ENCODE results near the gene MMP17.

Gene MMP17

DNA sequence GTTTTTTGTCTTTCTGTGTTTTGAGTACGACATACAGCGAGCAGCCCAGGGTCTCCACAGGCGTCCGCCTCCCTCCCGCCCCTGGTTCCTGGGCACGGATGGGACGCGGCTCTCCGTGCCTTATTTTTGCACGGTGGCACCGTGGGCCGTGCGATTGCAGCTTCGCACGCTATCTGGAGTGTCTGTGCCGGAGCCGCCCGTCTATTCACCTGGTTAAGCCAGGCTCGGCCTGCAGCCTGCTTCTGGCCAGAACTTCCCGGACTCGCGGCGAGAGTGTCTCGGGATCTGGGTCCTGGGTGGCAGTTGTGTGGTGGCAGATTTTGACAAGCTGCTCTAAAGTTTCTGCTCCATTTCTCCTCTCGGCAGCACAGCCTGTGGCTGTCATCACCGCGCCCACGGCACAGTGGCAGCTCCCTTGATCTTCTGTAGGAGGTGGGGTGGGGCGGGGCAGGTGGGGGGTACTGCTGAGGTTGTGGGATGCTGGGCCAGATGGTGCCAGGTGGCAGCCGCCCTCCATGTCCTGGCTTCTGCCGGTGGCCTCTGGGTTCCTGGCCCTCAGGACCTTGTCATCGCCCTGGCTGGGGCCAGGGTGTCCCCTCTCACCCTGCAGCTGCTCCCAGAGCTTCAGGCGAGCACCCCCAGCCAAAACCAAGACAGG is 2.9 kb downstream of the MMP17 start:
- DNase-seq: no peak

DNA sequence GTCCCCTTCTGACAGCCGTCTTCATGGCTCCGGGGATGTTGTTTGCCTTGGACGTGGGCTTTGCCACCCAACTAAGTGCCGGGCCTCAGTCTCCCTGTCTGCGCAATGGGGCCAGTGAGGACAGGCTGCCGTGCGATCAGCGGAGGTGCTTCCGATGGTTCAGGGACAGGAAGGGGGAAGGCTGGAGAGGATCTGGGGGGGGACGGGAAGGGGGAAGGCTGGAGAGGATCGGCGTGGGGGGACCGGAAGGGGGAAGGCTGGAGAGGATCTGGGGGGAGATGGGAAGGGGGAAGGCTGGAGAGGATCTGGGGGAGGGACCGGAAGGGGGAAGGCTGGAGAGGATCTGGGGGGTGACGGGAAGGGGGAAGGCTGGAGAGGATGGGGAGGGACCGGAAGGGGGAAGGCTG is 3.4 kb downstream of the MMP17 start:
- peak; percentile 49 for DNase-seq

DNA sequence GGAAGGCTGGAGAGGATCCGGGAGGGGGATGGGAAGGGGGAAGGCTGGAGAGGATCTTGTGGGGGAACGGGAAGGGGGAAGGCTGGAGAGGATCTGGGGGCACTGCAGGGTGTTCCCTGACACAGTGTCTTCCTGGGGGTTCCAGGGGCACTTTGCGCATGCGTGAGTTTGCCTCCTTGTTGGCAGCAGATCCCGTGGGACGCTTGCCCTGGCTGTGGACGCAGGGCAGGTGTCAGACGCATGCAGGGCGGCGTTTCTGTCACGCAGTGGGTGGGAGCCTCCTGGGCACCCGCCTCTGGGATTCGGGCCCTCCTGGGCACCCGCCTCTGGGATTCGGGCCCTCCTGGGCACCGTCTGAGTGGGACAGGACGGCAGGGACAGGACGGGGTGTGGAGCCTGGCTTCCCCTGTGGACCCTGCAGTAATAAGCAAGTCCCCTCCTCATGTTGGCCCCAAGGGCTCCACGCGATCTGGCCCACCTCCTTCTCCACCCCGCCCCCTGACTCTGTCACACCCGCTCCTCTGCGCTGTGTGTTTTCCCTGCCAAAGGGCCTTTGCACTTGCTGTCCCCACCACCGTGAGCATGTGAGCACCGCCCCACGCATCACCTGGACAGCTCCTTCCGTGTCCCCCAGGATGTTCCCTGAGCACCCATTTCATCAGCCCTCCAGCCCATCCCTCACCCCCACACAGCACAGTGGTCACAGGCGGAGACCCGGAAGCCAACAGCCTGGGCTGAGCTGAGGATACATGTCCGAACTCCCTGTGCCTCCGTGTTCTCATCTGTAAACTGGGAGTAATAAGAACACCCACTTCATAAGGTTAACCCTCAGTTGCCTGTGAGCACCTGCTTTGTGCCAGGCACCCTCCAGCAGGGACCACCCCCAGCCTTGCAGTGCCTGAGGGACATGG is 4.4 kb downstream of the MMP17 start:
- peak; percentile 45 for DNase-seq

DNA sequence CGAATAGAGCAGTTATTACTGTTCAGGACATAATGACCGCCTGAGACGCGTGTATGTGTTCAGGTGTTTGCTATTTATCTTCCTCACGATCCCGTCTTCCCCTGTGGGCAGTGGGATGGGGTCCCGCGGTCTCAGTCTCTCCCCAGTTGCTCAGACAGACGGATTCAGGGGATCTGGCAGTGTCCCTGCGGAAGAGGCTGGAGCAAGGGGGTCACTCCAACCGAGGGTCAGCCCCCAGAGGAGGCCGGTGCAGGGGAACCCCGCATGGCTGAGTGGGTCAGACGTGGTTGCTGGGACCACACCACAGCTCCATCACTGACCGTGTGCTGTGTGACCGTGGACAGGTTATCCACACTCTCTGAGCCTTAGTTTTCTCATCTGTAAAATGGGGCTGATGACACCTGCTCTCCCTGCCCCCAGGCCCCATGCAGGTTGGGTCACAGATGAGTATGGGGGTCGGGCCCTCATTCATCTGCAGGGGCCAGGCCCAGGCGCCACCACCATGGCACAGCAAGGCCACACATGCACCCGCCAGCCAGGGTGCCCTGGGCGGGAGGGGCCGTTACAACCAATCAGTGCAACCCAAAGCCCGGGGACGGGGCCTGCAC is 5.2 kb downstream of the MMP17 start:
- no peak for DNase-seq

DNA sequence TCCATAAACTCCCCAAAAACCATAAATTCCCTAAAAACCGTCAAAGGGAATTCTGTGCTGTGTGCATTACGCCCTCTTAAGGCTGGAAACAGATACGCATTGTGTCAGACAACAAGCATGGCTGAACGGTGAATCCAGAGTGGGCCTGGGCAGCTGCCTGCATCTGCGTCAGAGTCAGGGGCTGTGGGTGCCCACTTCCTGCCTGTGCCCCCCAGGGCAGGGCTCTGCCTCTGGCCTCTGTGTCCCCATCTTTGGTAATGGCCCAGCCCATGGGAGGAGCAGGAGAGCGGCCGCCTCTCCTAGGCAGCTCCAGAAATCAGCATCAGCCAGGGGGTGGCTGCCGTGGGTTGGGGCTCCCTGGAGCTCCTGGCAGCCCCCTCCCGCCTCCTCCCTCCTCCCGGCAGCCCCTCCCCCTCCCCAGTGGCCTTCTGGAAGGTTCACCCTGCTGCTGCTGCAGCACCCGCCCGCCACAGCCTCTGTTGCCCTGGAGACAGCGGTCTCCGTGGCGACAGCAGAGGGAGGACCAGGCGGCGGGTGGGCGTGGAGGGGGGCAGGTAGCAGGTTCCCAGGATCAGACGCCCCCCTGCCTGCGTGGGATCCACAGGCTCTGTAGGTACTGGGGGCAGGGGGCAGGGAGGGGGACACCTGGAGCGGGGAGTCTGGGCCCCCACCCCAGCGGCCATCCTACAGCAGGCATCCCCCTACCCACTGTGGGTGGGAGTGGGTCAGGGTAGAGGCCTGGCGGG is 5.9 kb downstream of the MMP17 start:
- DNase-seq: no peak

DNA sequence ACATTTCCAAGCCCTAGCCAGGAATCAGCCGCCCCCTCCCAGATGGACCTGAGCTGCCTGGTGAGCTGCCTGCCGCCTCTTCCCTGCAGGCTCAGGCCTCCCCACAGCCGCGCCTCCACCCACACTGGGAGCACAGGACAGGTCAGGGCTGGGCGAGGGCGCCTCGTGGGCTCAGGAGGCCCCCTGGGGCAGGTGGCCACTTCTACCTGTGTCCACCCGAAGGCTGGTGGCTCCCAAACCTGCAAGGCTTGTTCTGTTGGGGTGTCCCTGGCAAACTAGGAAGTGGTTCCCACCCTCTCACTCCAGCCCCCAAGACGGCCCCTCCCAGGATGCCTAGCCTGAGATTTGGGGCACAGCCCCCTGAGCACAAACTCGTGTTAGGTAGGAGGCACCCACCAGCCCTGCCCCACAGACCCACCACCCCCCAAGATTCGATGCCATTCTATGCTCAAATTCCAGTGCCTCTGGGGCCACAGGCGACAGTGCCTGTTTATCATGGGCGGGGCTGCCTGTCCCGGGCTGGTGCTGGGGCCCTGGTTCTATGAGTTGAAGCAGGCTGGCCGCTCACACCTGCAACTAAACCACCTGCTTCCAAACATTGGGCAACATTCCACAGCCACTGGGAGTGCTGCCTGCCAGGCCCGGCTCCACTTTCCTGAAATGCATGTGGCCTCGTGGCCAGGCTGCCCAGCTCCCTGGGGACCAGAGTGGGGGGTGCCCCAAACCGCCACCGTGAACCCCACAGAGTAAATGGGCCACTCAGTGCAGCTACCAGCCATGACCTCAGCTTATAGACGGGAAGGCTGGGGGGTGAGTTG is 6.8 kb downstream of the MMP17 start:
- no peak for DNase-seq

DNA sequence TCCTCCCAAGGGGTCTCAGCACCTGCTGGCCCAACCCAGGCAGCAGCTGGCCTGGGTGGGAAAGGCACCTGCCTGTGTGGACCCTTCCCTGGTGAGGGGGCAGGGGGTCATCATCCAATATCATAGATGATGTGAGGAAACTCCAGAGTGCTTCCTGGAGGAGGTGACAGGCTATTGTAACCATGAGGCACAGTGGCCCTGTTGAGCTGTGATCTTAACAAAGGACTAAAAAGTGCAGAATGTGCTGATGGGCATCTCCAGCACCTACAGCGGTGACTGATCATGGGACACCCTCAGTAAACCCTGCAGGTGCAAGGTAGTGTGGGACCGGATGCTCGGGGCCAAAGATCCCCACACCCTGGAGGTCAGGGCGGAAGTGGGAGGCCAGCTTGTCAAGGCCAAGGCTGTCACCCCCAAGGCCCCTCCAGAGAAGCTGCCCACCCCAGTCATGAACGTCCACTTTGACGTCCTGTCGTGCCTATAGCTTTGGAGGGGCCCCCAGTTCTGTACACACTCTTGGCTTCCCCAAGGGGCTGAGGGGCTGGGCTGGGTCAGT is 7.5 kb downstream of the MMP17 start:
- no peak for DNase-seq

DNA sequence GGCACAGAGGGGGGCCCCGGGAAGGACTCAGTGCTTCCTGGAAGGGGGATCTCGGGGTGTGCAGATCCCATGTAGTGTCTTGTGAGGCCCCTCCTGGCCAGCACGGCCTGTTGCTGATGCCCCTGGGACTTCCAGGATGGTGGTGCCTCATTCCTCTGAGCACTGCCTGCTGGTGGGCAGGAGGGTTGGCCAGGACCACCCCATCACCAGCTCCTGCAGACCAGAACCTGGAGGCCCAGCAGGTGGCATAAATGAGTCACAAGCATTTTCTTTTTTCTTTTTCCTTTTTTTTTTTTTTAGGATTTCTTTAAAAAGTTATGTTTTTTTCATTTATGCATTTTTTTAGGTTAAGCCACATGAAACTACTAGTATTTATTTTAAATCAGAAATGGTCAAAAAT is 8.0 kb downstream of the MMP17 start:
- no peak for DNase-seq

DNA sequence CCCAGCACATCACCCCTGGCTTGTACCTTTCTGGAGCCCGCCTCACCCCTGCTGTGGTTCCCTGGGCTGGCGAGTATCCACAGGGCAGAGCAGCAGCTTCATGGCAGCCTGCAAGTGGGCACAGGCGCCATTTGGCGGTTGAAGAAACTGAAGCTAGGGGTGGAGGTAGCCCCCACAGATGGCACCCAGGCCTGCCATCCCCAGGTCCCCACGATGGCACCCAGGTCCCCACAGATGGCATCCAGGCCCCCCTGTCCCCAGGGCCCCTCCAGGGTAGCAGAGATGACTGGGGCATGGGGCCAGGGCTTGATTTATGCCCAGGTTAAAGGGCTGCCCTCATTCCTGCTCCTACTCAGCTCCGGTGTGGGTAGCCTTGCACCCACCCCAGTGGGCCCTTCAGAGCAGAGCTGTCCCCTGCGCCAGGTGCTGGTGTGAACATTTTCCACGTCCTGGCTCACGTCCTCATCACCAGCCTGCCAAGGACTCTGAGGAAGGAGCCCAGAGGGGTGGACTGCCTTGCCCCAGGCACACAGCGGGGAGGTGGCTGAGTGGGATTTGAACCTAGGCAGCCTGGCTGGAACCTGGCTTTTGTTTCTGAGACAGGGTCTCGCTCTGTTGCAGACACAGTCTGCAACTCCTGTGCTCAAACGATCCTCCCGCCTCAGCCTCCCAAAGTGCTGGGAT is 8.7 kb downstream of the MMP17 start:
- no peak for DNase-seq

DNA sequence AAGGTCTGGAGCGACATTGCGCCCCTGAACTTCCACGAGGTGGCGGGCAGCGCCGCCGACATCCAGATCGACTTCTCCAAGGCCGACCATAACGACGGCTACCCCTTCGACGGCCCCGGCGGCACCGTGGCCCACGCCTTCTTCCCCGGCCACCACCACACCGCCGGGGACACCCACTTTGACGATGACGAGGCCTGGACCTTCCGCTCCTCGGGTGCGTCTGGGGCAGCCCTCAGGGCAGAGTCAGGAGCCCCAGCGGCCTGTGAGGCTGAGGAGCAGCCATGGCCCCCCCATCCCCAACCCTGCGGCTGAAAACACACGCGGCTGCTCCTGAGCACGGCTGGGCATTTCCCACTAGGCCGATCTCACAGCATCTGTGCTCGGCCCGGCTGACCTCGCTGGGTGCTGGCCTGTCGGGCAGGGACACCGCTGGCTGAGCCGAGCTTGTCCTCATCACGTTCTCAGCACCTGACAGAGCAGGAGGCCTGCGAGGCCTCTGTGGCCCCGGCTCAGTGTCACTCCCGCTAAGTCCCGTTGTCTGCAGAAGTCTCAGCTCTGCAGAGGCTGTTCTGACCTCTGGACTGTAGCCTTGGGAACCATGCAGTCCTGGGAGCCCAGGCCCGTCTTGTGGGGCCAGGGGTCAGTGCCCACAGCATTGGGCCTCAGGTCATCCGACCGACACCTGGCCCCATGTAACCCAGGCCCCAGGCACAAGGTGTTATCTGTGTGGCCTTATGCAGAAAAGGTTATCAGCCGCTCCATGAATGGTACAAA is 12.6 kb downstream of the MMP17 start:
- DNase-seq: no peak

DNA sequence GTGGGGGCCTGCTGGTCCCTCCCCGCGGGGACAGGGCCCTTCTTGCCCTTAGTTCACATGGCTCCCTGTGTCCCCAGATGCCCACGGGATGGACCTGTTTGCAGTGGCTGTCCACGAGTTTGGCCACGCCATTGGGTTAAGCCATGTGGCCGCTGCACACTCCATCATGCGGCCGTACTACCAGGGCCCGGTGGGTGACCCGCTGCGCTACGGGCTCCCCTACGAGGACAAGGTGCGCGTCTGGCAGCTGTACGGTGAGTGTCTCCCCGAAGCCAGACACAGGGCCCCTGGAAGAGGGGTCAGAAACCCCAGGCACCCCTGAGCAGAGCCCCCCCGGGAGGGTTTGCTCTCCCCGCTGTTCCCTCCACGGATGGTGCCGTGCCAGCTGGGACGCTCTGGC is 13.4 kb downstream of the MMP17 start:
- no peak for DNase-seq

DNA sequence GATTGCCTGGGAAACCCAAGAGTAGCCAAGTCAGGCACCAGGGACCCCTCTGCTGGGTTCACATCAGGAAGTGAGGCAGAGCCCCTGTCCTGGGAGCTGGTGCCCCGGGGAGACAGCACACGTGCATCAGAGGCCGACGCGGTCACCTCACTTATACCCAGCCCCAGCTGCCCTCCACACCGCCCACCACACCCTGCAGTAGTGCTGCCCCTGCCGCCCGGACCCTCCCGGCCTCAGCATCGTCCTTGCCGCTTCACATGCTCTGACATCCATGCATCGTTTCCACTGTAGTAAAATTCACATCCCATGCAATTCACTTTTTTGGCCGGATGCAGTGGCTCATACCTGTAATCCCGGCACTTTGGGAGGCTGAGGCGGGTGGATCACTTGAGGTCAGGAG is 14.0 kb downstream of the MMP17 start:
- no peak for DNase-seq

DNA sequence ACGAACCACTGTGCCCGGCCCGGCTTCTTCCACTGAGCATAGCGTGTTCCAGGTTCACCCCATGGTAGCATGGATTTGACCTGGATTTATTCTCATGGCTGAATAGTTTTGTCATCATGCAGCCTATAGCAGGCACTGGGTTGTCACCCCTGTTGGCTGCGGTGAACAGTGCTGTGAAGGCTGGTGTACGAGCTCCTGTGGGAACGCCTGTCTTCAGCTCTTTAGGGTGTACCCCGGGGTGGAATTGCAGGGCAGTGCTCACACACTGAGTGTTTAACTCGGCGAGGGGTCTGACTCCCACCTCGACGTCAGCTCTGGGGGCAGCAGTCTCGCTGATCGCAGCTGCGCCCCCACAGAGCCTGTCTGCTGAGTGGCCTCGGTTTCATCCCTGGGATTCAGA is 15.3 kb downstream of the MMP17 start:
- DNase-seq: no peak

DNA sequence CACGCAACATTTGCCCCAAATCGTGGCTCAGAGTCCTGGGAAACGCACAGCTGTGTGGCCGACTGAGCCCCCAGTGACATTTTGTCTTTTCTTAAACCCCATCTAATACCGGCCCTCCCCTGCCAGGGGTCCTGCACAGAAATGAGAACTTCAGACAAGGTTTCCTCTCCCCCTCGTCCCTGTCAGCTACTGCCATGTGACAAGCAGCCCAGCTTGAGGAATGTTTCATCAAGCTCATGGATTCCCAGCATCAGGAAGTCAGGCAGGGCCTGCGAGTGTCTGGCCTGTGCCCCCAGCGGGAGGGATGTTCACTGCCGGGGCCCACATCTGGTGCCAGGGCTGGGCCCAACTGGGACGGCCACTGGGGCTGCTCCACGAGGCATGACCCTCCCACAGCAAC is 15.9 kb downstream of the MMP17 start:
- no peak for DNase-seq

DNA sequence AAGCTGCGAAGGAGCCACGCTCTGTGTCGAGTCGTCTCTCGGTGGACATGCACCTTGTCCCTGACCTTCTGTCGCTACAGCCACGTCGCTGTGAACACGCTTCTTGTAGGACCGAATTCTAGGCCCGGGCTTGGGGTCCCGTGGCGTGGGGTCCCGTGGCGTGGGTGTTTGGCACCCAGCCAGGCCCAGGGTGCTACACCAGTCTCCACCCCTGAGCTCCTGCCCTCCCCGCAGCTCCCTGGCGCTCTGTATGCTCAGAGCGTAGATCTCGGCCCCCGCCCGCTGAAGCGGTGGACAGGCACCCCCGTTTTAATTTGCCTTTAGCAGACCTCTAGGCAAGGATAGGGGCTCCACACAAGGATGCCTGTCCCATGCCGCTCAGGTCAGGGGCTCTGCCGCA is 16.5 kb downstream of the MMP17 start:
- DNase-seq: no peak

DNA sequence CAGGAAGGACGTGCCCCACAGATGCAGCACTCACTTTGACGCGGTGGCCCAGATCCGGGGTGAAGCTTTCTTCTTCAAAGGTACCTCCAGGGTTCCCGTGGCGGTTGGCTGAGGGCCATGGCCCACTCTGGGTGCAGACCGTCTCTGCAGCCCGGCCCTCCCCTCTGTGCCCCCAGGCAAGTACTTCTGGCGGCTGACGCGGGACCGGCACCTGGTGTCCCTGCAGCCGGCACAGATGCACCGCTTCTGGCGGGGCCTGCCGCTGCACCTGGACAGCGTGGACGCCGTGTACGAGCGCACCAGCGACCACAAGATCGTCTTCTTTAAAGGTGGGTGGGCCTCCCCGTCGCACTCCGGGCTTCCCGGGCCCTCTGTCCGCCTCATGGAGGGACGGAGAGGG is 16.9 kb downstream of the MMP17 start:
- DNase-seq: no peak

DNA sequence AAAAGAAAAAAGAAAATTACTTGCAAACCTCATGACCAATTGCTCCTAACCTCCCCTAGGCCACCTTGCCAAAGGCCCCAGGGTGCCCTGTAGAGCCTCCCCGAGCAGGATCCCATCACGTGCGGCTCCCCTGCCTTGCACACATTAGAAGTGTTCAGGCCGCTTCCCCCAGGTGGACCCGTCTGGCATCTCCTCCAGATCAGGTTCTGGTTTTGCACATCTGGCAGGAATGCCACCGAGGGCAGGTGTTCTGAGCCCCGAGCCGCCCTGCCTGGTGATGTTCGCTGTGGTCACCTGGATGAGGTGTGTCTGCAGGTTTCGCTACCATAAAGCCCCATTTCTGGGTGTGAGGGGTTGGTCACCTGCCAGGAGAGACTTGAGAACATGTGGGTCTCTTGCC is 19.3 kb downstream of the MMP17 start:
- no peak for DNase-seq

DNA sequence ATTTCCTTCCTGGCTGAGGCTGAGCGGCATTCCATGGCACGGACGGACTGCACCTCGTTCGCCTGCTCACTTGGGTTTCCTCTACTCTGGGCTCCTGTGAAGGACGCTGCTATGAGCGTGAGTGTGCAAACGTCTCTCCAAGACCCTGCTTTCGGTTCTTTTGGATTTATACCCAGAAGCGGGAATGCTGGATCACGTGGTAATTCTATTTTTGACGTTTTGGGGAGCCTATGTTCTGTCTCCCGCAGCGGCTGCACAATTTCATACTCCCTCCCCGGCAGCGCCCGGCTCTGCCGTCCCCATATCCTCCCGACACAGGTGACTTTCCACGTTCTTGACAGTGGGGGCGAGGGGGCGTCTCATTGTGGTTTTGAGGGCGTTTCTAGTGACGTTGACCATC is 20.6 kb downstream of the MMP17 start:
- no peak for DNase-seq

DNA sequence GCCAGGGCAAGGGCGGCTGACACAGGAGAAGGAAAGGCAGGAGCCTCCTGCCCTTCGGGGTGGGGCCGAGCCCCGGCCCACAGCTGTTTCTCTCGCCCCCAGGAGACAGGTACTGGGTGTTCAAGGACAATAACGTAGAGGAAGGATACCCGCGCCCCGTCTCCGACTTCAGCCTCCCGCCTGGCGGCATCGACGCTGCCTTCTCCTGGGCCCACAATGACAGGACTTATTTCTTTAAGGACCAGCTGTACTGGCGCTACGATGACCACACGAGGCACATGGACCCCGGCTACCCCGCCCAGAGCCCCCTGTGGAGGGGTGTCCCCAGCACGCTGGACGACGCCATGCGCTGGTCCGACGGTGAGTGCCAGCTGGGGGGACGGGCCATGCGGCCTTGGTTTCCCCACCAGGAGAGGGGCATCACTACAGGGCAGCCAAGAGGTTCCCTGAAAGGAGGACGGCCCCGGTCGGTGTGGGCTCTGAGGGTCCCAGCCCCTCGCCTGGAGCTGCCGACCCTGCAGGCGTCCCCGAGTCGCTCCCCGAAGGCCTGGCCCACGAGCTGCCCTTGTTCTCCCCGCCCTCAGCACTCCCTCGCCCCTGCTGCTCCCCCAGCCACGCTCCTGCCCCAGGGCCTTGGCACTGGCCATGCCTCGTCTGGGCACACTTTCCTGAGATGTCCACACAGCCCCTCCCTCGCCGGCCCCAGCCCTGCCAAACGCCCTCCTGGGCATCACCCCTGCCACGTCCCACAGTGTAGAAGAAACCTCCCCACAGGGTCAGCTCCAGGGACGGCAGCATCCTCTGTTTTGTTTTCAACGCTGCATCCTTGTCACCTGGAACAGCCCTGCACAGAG is 21.7 kb downstream of the MMP17 start:
- DNase-seq: no peak
